Amygdala (tissue), 56 donors: ENCODE measurements around the gene SRPK1.
"Not testable (repeated sequence)": the region's sequence is repeated elsewhere in the genome, so short reads cannot be mapped to it uniquely, and the experiment has no call there.

Source experiments
- DNase-seq, 56 donors: peaks; one replicate each; lab custom pipeline; 2025; lab: John Stamatoyannopoulos, UW

SRPK1 gene

DNA sequence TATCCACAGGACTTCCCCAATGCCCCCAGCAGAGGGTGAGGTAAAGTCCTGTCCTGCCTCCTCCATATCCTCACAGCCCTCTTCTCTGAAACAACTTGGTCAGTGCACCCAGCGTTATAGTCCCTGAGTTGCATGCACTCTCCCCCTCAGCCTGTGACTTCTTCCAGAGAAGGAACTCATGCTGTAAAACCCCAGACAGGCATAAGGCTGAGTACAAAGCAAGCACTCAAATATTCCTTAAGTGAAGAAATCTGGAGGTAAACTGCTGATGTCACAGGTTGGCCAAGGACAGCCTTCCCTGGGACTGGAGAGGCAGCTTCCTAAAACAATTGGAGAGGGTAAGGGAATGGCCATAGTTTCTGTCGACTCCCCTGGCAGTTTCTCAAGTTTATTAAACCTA lies 12.9 kb upstream of the SRPK1 start:
- DNase-seq: no peak

DNA sequence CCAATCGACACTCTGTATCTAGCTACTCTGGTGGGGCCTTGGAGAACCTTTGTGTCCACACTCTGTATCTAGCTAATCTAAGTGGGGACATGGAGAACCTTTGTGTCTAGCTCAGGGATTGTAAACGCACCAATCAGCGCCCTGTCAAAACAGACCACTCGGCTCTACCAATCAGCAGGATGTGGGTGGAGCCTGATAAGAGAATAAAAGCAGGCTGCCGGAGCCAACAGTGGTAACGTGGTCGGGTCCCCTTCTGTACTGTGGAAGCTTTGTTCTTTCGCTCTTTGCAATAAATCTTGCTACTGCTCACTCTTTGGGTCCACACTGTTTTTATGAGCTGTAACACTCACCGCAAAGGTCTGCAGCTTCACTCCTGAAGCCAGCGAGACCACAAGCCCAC lies 11.0 kb upstream of the SRPK1 start:
- DNase-seq: not testable (repeated sequence)

DNA sequence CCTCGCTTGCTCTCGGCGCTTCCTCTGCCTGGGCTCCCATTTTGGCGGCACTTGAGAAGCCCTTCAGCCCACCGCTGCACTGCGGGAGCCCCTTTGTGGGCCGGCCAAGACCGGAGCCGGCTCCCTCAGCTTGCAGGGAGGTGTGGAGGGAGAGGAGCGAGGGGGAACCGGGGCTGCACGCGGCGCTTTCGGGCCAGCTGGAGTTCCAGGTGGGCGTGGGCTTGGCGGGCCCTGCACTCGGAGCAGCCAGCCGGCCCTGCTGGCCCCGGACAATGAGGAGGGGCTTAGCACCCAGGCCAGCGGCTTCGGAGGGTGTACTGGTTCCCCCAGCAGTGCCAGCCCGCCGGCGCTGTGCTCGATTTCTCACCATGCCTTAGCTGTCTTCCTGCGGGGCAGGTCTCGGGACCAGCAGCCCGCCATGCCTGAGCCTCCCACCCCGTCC lies 10.2 kb upstream of the SRPK1 start:
- no peak for DNase-seq

DNA sequence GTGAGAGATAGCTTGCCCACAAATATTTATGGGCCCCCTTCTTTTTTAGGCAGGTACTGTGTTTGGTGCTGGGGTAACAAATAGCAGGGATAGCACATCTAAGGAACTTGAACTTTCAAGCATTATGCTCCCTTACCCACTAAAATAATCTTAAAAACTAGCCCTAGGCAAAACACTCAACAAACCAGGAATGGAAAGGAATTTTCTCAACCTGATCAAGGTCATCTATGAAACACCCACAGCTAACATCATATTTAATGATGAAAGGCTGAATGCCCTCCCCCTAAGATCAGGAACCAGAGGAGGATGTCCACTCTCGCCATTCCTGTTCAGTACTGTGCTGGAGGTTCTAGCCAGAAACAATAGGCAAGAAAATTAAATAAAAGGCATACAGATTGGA lies 8.7 kb upstream of the SRPK1 start:
- no peak for DNase-seq

DNA sequence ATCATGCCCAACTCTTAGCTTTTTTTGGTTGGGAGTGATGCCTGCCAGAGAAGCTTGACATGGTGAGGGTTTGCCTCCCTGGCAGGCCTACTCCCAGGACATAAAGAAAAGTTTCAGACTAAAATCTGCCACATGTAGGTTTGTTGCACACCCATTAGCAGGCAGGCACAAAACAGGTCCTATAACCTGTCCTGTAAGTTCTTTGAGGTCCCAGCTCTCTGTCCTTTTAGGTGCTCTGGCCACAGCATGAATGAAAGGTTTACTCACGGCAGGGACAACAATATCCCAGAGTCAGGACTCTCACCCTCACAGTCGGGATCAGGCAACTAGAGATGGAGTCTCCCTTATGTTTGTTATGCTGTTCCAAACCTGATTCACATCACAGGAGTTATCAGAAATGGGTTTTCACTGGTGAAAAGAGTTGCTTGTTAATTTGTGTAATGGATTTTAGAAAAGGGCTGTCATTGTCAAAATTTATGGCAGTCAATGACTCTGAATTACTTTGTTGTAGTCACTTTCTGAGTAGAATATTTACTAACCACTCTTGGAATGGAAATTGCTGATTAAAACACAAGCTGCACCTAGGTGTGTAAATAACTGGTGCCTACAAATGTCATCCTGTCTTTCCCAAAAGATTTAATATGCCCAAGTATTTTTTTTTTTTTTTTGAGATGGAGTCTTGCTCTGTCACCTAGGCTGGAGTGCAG lies 5.8 kb upstream of the SRPK1 start:
- DNase-seq: no peak

- no peak for DNase-seq
These were observed 5.1 kb upstream of the SRPK1 start for GRCh38 chr6:35925961-35926360.

DNA sequence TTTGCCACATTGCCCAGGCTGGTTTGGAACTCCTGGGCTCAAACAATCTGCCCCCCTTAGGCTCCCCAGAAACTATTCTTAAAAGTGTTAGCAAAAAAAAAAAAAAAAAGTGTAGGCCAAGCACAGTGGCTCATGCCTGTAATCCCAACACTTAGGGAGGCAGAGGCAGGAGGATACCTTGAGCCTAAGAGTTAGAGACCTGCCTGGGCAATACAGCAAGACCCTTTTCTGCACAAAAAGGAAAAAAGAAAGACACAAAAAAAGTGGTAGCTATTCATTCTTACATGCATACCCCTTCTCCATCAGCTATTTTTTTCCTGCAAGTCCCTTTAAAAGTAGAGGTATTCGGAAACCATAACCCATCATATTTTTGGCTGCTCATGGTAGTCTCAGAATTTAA lies 3.2 kb upstream of the SRPK1 start:
- DNase-seq: no peak

GRCh38 chr6:35922139-35922554 lies 1.2 kb upstream of the SRPK1 start:
- no peak for DNase-seq

- DNase-seq: peak in 18 of 56 donors; percentile 3 to 50 (median 14)
These were observed 809 bp downstream of the SRPK1 start for GRCh38 chr6:35919827-35920751.

- DNase-seq: no peak
These were observed 1.6 kb downstream of the SRPK1 start for GRCh38 chr6:35919085-35919826.

GRCh38 chr6:35916893-35917292 lies 4.0 kb downstream of the SRPK1 start:
- DNase-seq: not testable (repeated sequence)

DNA sequence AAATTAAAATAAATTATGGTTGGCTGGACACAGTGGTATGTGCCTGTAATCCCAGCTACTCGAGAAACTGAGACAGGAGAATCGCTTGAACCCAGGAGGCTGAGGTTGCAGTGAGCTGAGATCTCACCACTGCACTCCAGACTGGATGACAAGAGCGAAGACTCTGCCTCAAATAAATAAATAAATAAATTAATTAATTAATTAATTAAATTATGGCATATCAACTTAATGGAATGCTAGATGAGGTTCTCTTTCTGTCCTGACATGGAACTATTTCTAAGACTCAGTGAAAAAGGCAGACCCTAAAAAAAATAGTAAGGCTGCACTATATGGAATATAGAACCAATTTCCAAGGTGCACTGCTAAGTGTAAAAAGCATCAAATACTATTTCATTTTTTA lies 4.8 kb downstream of the SRPK1 start:
- DNase-seq: no peak

GRCh38 chr6:35914536-35914935 lies 6.4 kb downstream of the SRPK1 start:
- DNase-seq: no peak

DNA sequence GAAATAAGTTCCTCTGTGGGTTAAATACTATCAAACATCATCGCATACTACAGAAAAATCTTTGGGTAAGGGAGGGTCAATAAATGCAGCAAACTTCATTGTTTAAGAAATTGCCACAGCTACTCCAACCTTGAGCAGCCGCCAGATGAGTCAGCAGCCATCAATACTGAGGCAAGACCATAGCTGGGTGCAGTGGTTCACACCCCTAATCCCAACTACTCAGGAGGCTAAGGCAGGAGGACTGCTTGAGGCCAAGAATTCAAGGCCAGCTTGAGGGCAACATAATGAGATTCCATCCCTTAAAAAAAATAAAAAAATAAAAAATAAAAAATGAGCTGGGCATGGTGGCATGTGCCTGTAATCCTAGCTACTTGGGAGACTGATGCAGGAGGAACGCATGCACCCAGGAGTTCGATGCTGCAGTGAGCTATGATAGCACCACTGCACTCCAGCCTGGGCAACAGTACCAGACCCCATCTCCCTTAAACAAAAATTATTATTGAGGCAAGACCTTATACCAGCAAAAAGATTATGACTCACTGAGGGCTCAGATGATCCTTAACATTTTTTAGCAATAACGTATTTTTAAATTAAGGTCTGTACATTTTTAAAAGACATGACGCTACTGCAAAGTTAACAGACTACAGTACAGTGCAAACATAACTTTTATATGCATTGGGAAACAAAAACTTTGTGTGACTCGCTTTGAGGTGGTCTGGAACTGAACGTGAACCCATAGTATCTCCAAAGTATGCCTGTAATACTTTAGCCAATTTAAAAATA lies 8.8 kb downstream of the SRPK1 start:
- DNase-seq: no peak

DNA sequence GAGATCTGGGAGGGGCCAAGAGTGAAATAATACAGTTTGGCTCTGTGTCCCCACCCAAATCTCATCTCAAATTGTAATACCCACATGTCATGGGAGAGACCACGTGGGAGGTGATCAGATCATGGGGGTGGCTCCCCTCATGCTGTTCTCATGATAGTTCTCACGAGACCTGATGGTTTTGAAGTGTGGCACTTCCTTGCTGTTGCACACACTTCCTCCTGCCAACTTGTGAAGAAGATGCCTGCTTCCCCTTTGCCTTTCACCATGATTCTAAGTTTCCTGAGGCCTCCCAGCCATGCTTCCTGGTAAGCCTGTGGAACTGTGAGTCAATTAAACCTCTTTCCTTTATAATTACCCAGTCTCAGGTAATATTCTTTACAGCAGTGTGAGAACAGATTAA lies 11.3 kb downstream of the SRPK1 start:
- not testable (repeated sequence) for DNase-seq

DNA sequence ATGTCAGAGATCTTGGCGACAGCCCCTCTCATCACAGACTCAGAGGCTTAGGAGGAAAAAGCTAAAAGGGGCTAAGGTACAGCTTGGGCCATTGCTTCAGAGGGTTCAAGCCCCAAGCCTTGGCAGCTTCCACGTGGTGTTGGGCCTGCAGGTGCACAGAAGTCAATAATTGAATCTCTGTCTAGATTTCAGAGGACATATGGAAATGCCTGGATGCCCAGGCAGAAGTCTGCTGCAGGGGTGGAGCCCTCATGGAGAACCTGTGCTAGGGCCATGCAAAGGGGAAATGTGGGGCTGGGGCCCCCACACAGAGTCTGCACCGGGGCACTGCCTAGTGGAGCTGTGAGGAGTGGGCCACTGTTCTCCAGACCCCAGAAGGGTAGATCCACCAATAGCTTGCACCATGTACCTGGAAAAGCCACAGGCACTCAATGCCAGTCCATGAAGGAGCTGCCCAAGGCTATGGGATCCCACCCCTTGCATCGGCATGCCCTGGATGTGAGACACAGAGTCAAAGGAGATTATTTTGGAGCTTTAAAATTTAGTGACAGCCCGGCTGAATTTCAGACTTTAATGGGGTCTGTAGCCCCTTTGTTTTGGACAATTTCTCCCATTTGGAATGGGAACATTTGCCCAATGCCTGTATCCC lies 12.0 kb downstream of the SRPK1 start:
- DNase-seq: not testable (repeated sequence)

- DNase-seq: no peak
These were observed 13.1 kb downstream of the SRPK1 start for GRCh38 chr6:35907750-35908149.

- DNase-seq: no peak
These were observed 14.4 kb downstream of the SRPK1 start for GRCh38 chr6:35906499-35906846.

- DNase-seq: no peak
These were observed 14.9 kb downstream of the SRPK1 start for GRCh38 chr6:35905841-35906498.
